LoVo (cell line): Measurements from ENCODE around the gene PTGES.
A peak's percentile ranks its signal among the peaks of the same experiment; 100 is the strongest.
"Not testable (repeated sequence)": the region's sequence is repeated elsewhere in the genome, so short reads cannot be mapped to it uniquely, and the experiment has no call there.

ENCODE experiments used
- DNase-seq: peaks from one replicate; pipeline ENCODE4 v3.0.0-alpha.2; 2016; ENCODE audit warnings: low spot score

The PTGES gene, protein sequence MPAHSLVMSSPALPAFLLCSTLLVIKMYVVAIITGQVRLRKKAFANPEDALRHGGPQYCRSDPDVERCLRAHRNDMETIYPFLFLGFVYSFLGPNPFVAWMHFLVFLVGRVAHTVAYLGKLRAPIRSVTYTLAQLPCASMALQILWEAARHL

DNA sequence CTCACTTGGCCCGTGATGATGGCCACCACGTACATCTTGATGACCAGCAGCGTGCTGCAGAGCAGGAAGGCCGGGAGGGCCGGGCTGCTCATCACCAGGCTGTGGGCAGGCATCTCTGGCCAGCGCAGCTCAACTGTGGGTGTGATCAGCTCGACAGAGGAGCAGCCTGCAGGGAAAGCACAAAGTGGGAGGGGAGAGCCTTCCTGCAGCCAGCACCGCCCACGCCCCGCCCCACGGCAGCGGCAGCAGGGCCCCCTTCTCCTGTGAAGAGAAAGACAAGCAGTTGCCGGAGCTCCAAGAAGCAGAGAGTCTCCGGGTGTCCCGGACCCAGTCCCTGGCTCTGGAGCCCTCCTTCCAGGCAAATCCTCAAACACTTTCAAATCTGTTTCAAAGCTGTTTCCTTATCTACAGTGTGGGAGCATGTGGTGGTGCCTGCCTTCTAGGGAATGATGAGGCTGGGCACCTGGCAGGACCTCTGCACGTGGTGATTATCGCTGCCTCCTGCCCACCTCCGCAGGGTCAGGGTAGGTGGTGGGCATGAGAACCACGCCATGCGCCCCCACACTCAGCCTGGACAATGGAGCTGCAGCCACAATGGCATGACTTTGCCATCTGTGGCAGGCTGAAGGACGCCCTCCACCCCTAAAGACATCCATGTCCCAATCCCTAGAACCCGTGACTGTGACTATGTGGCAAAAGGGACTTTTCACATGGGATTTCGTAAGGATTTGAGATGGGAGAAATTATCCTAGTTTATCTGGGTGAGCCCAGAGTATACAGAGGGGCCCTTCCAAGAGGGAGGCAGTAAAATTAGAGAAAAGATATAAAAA is at the start of gene PTGES:
TSS of gene PTGES (minus strand) at position 143 of the 830 bp plus-strand sequence. CDS start at position 113, 30 bp downstream.
- no peak for DNase-seq

- DNase-seq: no peak
Measured at GRCh38 chr9:129801504-129801903, 48.7 kb upstream of the PTGES start.

DNA sequence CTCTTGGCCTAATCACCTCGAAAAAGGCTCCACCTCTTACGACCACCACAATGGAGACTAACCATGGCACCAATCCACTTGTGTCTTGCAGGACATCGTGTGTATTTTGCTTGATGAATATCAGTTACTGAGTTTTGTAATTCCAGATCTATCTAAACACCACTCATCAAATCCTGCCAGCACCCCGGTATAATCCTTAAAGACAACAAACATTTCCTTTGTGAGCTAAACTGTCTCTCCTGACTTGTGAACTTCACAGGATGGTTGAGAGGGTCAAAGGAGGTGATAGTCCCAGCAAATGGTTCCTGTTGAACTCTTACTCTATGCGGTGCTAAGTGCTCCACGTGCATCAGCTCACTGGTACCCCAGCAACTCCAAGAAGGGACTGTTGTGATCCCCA is 46.1 kb upstream of the PTGES start:
- DNase-seq: no peak

DNA sequence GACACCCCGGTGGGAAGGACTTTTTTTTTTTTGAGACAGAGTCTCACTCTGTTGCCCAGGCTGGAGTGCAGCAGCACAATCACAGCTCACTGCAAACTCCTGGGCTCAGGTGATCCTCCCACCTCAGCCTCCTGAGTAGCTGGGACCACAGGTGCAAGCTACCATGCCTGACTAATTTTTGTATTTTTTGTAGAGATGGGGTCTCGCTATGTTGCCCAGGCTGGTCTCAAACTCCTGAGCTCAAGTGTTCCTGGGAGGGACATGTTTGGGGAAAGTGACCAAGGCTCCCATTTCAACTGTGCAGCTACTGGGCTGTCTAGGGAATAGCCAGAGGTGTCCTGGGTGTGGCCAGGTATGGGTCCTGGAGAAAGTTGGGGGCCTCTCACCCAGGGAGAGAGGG is 43.2 kb upstream of the PTGES start:
- not testable (repeated sequence) for DNase-seq

- no peak for DNase-seq
Measured at GRCh38 chr9:129794549-129794948, 41.7 kb upstream of the PTGES start.

GRCh38 chr9:129786481-129786880 is 33.6 kb upstream of the PTGES start:
- no peak for DNase-seq

GRCh38 chr9:129785866-129786265 is 33.0 kb upstream of the PTGES start:
- no peak for DNase-seq

GRCh38 chr9:129784970-129785369 is 32.1 kb upstream of the PTGES start:
- DNase-seq: not testable (repeated sequence)

- peak; percentile 75 for DNase-seq
Measured at GRCh38 chr9:129783516-129784361, 30.9 kb upstream of the PTGES start.

DNA sequence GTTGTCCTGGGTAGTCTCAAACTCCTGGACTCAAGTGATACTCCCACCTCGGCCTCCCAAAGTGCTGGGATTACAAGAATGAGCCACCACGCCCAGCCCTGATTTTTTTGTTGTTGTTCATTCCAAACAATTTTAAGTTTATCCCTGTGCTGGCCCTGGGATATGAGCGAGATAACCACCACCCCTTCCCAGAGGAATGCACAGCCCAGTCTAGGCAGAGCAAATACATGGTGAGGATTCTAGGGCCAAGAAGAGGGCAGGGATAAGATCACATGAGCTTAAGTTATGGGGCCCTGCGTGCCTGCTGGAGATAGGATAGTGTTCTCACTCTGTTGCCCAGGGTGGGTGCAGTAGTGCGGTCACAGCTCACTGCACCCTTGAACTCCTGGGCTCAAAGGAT is 29.1 kb upstream of the PTGES start:
- DNase-seq: no peak

DNA sequence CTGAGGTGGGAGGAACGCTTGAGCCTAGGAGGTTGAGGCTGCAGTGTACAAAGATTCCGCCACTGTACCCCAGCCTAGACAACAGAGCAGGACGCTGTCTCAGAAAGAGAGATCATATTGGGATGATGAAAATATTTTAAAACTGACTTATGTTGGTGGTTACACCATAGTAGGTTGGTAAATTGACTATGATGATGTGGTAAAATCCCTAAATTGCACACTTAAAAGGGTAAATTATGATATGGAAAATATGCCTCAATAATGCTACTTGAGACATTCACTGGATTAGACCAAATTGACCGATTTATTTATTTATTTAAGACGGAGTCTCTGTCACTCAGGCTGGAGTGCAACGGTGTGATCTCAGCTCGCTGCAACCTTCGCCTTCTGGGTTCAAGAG is 28.3 kb upstream of the PTGES start:
- DNase-seq: no peak

- DNase-seq: no peak
Measured at GRCh38 chr9:129779560-129780190, 26.8 kb upstream of the PTGES start.

DNA sequence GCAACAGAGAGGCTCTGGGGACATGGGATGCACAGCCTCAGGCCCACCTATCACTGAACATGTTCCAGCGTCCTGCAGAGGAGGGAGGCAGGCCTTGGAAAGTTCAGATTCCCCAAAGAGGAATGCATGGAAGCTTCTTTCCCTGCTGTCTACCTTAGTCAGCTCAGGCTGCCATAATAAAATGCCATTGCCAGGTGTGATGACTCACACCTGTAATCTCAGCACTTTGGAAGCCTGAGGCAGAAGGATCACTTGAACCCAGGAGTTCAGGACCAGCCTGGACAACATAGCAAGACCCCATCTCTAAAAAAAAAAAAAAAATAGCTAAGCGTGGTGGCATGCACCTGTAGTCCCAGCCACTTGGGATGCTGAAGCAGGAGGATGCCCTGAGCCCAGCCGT is 25.6 kb upstream of the PTGES start:
- DNase-seq: peak; percentile 7

DNA sequence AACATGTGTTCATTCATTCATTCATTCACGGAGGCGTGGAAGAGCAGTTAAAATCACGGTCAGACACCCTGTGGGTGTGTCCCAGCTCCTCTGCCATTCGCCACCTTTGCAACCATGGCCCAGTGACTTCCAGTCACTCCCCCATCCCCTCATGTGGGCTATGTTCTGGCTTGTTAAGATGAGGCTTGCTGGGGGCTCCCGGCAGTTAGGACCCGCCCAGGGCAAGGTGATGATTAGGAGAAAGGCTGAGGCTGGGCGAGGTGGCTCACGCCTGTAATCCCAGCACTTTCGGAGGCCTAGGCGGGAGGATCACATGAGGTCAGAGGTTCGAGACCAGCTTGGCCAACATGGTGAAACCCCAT is 24.9 kb upstream of the PTGES start:
- DNase-seq: no peak

DNA sequence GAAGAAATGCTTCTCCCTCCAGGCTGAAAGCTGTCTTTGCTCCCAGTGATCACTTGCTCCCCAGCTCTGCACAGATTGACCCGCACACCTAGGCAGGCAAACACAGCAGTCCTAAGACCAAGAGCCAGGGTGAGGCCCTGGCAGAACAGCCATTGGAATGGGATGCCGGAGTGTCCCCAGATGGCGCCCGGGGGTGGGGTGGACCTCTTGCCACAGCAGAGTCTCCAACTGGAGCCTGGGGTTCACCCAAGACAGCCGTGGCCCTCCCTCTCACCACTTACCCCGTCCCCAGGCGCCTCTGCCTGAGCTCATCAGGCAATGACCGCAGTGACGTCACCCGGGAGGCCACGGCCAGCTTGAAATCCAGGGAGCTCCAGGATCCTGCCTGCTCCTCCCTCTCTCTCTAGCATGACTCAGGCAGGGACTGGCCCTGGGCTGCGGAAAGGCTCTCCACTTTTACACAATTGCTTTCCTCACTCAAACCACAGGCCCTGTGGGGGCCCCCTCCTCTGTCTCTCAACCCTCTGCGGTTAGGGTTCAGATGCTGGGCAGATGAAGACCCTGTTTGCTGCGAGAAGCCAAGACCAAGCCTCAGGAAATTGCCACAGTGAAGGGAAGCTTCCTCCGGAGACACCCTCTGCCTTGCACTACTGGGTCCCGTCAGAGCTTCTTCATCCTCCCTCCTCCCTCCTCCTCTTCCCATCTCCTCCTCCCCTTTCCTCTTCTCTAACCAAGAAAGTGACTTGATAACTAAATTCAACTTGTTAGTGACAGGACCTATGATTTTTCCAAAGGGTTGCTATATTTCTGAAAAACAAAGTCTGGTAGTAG is 24.3 kb upstream of the PTGES start:
- DNase-seq: peak; percentile 59

DNA sequence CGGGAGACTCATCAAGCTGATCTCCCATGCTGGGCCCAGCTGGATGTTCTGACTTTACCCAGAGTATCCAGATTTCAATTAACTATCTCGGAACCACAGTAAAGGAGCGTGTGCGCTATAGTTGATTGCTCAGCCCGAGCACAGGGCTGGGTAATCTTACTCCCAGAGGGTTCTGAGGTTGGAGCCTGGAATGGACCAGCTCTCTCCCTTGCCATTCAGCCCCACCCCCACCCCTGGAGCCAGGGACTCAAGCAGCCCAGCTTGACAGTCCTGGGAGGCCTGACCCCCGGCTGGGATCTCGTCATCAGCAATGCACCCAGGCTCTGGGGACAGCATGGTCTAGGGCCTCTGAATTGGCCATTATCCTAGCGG is 23.7 kb upstream of the PTGES start:
- DNase-seq: no peak

- DNase-seq: not testable (repeated sequence)
Measured at GRCh38 chr9:129776096-129776495, 23.3 kb upstream of the PTGES start.

GRCh38 chr9:129775448-129775798 is 22.6 kb upstream of the PTGES start:
- DNase-seq: no peak

DNA sequence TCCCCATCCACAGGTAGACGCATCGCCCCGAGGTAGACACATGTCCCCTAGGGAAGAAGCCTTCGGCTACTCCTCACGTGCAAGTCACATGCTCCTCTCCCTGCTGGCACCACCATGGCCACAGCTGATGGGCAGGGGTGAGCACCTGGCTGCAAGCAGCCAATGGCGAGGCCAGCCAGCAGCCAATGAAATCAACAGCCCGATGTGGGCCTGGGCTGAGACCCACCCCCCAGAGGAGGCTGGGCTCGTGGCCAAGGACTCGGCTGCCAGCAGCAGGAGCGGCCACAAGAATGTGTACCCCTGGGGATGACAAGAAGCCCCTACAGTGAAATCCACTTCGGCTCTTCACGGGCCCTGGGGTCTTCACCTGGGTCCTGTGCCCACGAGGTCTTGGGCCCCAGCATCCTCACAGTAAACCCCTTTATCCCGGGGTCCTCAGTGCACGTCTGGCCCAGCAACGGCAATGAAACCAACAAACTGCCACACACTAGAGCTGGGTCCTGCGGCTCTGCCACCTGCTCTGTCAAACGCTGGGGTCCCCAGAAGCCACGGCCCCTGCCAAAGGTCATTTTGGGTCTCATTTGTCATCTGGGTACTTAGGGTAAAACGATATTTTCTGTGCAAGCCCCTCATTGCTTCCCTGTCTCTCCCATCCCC is 22.1 kb upstream of the PTGES start:
- no peak for DNase-seq

DNA sequence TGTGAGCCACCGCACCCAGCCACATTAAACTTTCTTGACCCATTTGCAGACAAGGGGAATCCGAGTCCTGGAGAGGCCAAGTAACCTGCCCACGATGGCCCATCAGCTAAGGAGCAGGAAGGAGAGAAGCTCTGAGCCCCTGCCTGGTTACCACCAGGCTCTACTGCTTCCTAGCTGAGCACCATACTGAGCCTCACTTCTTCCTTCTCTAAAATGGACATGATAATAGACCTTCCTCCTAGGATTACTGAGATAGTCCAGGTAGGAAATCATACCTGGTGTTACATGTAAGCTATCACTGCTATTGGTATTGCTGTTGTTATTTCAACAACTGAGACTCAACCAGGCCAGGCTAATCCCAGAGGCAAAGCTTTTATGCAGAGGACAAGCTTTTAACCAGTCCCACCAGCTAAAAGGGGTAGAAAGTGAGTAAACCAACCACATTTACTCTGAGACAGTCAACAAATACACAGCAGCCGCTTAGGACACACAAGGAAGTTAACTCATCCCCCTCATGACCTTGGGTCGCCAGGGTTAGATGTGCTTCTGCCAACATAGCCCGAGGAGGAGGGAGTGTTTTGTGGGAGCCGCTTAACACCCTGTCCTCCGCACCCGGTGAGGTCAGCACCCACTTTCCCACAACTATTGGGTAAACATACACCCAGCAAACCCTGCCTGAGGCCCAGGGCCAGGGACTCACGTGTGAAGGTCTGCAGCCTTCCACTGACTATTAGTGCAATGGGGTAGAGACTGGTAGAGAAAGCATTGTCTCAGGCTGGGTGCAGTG is 20.6 kb upstream of the PTGES start:
- no peak for DNase-seq
